Left colon (tissue), 2 donors: Measurements from ENCODE around the gene C1orf56. TPM values are rescaled to one million over a fixed set of nuclear protein-coding genes. Genes with fewer than 3 reads are reported as not detected.

Experiments used
- ATAC-seq: fragments of 200-7000 bp; cut with Tn5 transposase; one replicate; pipeline ENCODE4 v1.9.1; 2020; ENCODE audit warnings: mild to moderate bottlenecking, moderate library complexity
- DNase-seq, 2 donors: peaks; one replicate each; pipeline ENCODE4 v3.0.0-alpha.2; 2020
- intact Hi-C, 2 donors: fragments of 100-400 bp; cut with DNase I in 1 of 2; cut with micrococcal nuclease in 1 of 2; formaldehyde crosslinking; loops; one replicate each; pipeline versions ENCODE4 v1.11.2 to v1.14.0; 2022; cut with DNase I, micrococcal nuclease
- total RNA-seq, 2 donors: library from RNA; stranded (reverse); fragmentation: NEBNext Ultra II Directional; extraction: Animal tissue kit (Norgen Biotek cat#: 25700); gene quantifications; one replicate each; pipeline ENCODE4 v1.2.1, GENCODE V29; 2021
- donor health status: DM: no; HTN: no; CAD: no.
- donor health status: DM: yes; HTN: yes; CAD: no.

C1orf56 gene
- total RNA-seq, 2 donors from 2014 or later, result 3.0 to 4.1 TPM

GRCh38 chr1:151011154-151011850 is 36.2 kb upstream of the C1orf56 start:
- ATAC-seq, result no peak
- no peak for DNase-seq
- intact Hi-C loops, result no loop called here

GRCh38 chr1:151012684-151013471 is 34.7 kb upstream of the C1orf56 start:
- DNase-seq (peak; percentile 53 to 58), ATAC-seq (peak; percentile 67)
- intact Hi-C loops, result no loop called here

GRCh38 chr1:151013518-151013917 is 34.0 kb upstream of the C1orf56 start:
- ATAC-seq, result peak; percentile 30
- intact Hi-C loops, result no loop called here

GRCh38 chr1:151024540-151025146 is 22.9 kb upstream of the C1orf56 start:
- peak; percentile 70 to 88 for DNase-seq
- intact Hi-C loops, result loop anchor here in 1 of 2 donors (10.0 kb wide), 1 partner anchor 130 kb away; the partner anchor contains the start of gene TNFAIP8L2
- peak; percentile 88 for ATAC-seq

More at GRCh38 chr1:151013518-151013917, 34.0 kb upstream of the C1orf56 start:
- no peak for DNase-seq

GRCh38 chr1:151026460-151026859 is 21.1 kb upstream of the C1orf56 start:
- ATAC-seq, result no peak
- intact Hi-C loops, result loop anchor here in 1 of 2 donors (10.0 kb wide), 1 partner anchor 128 kb away; the partner anchor contains the start of gene TNFAIP8L2
- no peak for DNase-seq

GRCh38 chr1:151032164-151032563 is 15.4 kb upstream of the C1orf56 start:
- DNase-seq, result no peak
- ATAC-seq, result no peak
- intact Hi-C loops, result no loop called here

GRCh38 chr1:151035167-151035566 is 12.4 kb upstream of the C1orf56 start:
- no peak for DNase-seq
- intact Hi-C loops, result no loop called here
- no peak for ATAC-seq

- ATAC-seq (no peak), DNase-seq (no peak)
- intact Hi-C loops, result no loop called here
These were observed 11.2 kb upstream of the C1orf56 start, which contains the start of gene BNIPL for GRCh38 chr1:151036356-151036755. TSS of gene BNIPL (plus strand) at chr1:151036586. CDS start at chr1:151036726, 140 bp downstream.

- intact Hi-C loops, result no loop called here
- no peak for ATAC-seq
These were observed 10.5 kb upstream of the C1orf56 start for GRCh38 chr1:151037032-151037431.

GRCh38 chr1:151039521-151039920 is 8.0 kb upstream of the C1orf56 start:
- intact Hi-C loops, result no loop called here
- ATAC-seq (no peak), DNase-seq (no peak)

More at GRCh38 chr1:151037032-151037431, 10.5 kb upstream of the C1orf56 start:
- DNase-seq, result no peak

- ATAC-seq (no peak), DNase-seq (no peak)
- intact Hi-C loops, result no loop called here
These were observed 4.4 kb upstream of the C1orf56 start for GRCh38 chr1:151043163-151043562.

- intact Hi-C loops, result no loop called here
- ATAC-seq (peak; percentile 79), DNase-seq (peak; percentile 66 to 73)
These were observed 534 bp downstream of the C1orf56 start for GRCh38 chr1:151047925-151048644.

GRCh38 chr1:151048645-151049032 is 1.1 kb downstream of the C1orf56 start:
- DNase-seq (no peak), ATAC-seq (no peak)
- intact Hi-C loops, result no loop called here

GRCh38 chr1:151049458-151049857 is 1.9 kb downstream of the C1orf56 start:
- DNase-seq (no peak), ATAC-seq (no peak)
- intact Hi-C loops, result no loop called here

- DNase-seq (no peak), ATAC-seq (no peak)
- intact Hi-C loops, result no loop called here
These were observed 2.6 kb downstream of the C1orf56 start for GRCh38 chr1:151050051-151050688.

GRCh38 chr1:151051356-151052009 is 3.9 kb downstream of the C1orf56 start:
- intact Hi-C loops, result no loop called here
- ATAC-seq, result no peak

GRCh38 chr1:151054971-151055547 is 7.5 kb downstream of the C1orf56 start:
- intact Hi-C loops, result no loop called here
- DNase-seq (no peak), ATAC-seq (peak; percentile 13)

More at GRCh38 chr1:151051356-151052009, 3.9 kb downstream of the C1orf56 start:
- no peak for DNase-seq

- intact Hi-C loops, result no loop called here
- DNase-seq (no peak), ATAC-seq (no peak)
These were observed 8.0 kb downstream of the C1orf56 start for GRCh38 chr1:151055581-151055980.
